Adrenal gland (tissue), 5 donors: ENCODE measurements around the gene TREH.

Experiments
- CTCF ChIP-seq, 6 experiments: fragments of 450-650 bp in 4 of 6; fragments of 200-600 bp in 2 of 6; sonication (generic) in 1 of 6; IDR thresholded peaks; 1 replicate in 5 of 6; 2 replicates in 1 of 6; pipeline versions ENCODE4 v1.5.1 to v1.8.0; 2016 to 2021; ENCODE audit warnings: antibody characterized with exemption in 6 of 6, mild to moderate bottlenecking in 2 of 6, moderate library complexity in 1 of 6
- POLR2A ChIP-seq, 2 donors: fragments of 450-650 bp; IDR thresholded peaks; one replicate each; pipeline ENCODE4 v1.6.1; 2017; ENCODE audit warnings: antibody characterized with exemption in 2 of 2, mild to moderate bottlenecking in 2 of 2, moderate library complexity in 1 of 2
- donor health status: DM: no; HTN: no; CAD: no.

- TF ChIP-seq CTCF (IDR thresholded peaks at IDR 0.05): no peak
- TF ChIP-seq POLR2A (IDR thresholded peaks at IDR 0.05): no peak
Measured at GRCh38 chr11:118661425-118662301, 17.8 kb downstream of the TREH start.
